GM23248 (cell line): Measurements from ENCODE around the gene CCDC91. TPM values are rescaled to one million over a fixed set of nuclear protein-coding genes. Genes with fewer than 3 reads are reported as not detected.

Source experiments
- DNase-seq: peaks from one replicate; pipeline ENCODE4 v3.0.0-alpha.2; 2015
- H2AFZ ChIP-seq: fragments of 200-600 bp; sonication (generic); 2 replicates; pipeline ENCODE4 v1.6.1; 2016; ENCODE audit warnings: antibody characterized with exemption
- H3F3A ChIP-seq: fragments of 200-600 bp; sonication (generic); 2 replicates; pipeline ENCODE4 v1.6.1; 2016; ENCODE audit warnings: mild to moderate bottlenecking, antibody characterized with exemption, mixed run types; ENCODE audit not compliant: insufficient read depth
- H3K27ac ChIP-seq: fragments of 200-600 bp; sonication (generic); 2 replicates; pipeline ENCODE4 v1.5.1; 2016; ENCODE audit warnings: mild to moderate bottlenecking
- H3K27me3 ChIP-seq: fragments of 200-600 bp; sonication (generic); replicated peaks from 2 replicates; pipeline ENCODE4 v1.6.1; 2016; ENCODE audit warnings: mild to moderate bottlenecking; ENCODE audit not compliant: insufficient read depth
- H3K36me3 ChIP-seq: fragments of 200-600 bp; sonication (generic); 2 replicates; pipeline ENCODE4 v1.6.1; 2016; ENCODE audit warnings: low read depth, mild to moderate bottlenecking
- H3K4me1 ChIP-seq: fragments of 200-600 bp; sonication (generic); 2 replicates; pipeline ENCODE4 v1.6.1; 2016; ENCODE audit warnings: mild to moderate bottlenecking; ENCODE audit not compliant: insufficient read depth
- H3K4me2 ChIP-seq: fragments of 200-600 bp; sonication (generic); one replicate; pipeline ENCODE4 v1.6.1; 2016; ENCODE audit warnings: mild to moderate bottlenecking; ENCODE audit not compliant: unreplicated experiment
- H3K4me3 ChIP-seq: fragments of 200-600 bp; sonication (generic); 2 replicates; pipeline ENCODE4 v1.5.1; 2016; ENCODE audit warnings: mild to moderate bottlenecking
- H3K79me2 ChIP-seq: fragments of 200-600 bp; sonication (generic); 2 replicates; pipeline ENCODE4 v1.6.1; 2016; ENCODE audit warnings: mild to moderate bottlenecking; ENCODE audit not compliant: insufficient read depth
- H3K9ac ChIP-seq: fragments of 200-600 bp; sonication (generic); 2 replicates; pipeline ENCODE4 v1.6.1; 2016; ENCODE audit warnings: mild to moderate bottlenecking
- H3K9me2 ChIP-seq: fragments of 200-600 bp; sonication (generic); 2 replicates; pipeline ENCODE4 v1.6.1; 2016; ENCODE audit warnings: mixed run types, mild to moderate bottlenecking, moderate library complexity; ENCODE audit not compliant: insufficient read depth
- H3K9me3 ChIP-seq: fragments of 200-600 bp; sonication (generic); one replicate; pipeline ENCODE4 v1.6.1; 2017; ENCODE audit warnings: low read depth
- H4K20me1 ChIP-seq: fragments of 200-600 bp; sonication (generic); 2 replicates; pipeline ENCODE4 v1.6.0; 2016; ENCODE audit not compliant: insufficient read depth
- EZH2 ChIP-seq: fragments of 200-600 bp; sonication (generic); IDR thresholded peaks from 2 replicates; pipeline ENCODE4 v1.6.1; 2018; ENCODE audit warnings: antibody characterized with exemption, mild to moderate bottlenecking; ENCODE audit not compliant: insufficient read depth, poor library complexity, severe bottlenecking
- EZH2phosphoT487 ChIP-seq: fragments of 200-600 bp; sonication (generic); IDR thresholded peaks from 2 replicates; pipeline ENCODE4 v1.6.1; 2018; ENCODE audit warnings: antibody characterized with exemption, moderate library complexity, mild to moderate bottlenecking, low read depth; ENCODE audit not compliant: insufficient read depth
- WGBS, 2 experiments: methylation state at CpG; one replicate each; pipeline ENCODE4 v1.1.6; 2015 to 2017; ENCODE audit warnings: low lambda C conversion rate in 2 of 2, low coverage in 1 of 2; ENCODE audit errors: missing lambda C conversion rate in 2 of 2; 5-methylcytosine and 5-hydroxymethylcytosine counted together
- in situ Hi-C: fragments of 300-500 bp; cut with MboI; formaldehyde crosslinking; loops from 2 replicates; pipeline ENCODE4 v1.15.0; 2020
- polyA plus RNA-seq: library from polyadenylated mRNA; unstranded; fragments of >200 nt; fragmentation: Nextera tagmentation; extraction: Ambion mirVana; gene quantifications from 2 replicates; pipeline ENCODE4 v1.2.1, GENCODE V29; 2016
- total RNA-seq: library from RNA; depleted of rRNA; stranded (reverse); fragments of >200 nt; shearing (Covaris generic); gene quantifications from 2 replicates; pipeline ENCODE4 v1.2.3, GENCODE V29; 2014

The CCDC91 gene
- total and polyA plus RNA-seq, 2 experiments from 2014 or later, result 17.2 to 31.5 TPM

DNA sequence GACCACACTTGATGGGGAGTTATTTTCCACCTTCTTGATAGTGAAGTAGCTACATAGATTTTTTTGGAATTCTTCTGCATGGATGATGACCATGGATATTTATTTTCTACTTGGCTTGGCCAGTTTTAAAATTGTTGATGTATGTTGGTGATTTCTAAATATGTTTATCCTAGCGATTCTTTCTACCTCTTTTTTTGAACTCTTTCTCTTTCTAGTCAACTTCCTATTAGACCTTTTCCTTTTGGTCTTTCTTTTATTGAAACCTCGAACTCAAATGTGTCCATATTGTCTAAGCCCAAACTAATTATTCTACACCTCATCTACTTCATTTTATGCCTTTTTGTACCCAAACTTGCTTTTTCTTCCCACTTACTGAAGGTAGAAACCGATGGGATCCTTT lies 37.0 kb downstream of the CCDC91 start:
- Histone ChIP-seq H3K36me3 (no peaks in the 10 kb centered on the region; the same call in 1 of the 2 replicates), H3K4me3 (no peak overlapping the region), H3F3A (no peaks in the 10 kb centered on the region), H3K9me2 (no peaks in the 10 kb centered on the region), H2AFZ (no peak overlapping the region), H3K9me3 (no peaks in the 10 kb centered on the region), H3K4me1 (no peaks in the 10 kb centered on the region), H3K9ac (no peak overlapping the region), H3K27ac (no peak overlapping the region), H3K4me2 (no peak overlapping the region), H3K79me2 (peaks cover 47% of the 10 kb centered on the region), H3K27me3 (no peaks in the 10 kb centered on the region), H4K20me1 (no peaks in the 10 kb centered on the region; the same call in 1 of the 2 replicates)
- 95 to 97% methylated on average over 3 of the region's 3 CpGs for WGBS, 2 experiments
- DNase-seq, result no peak
- TF ChIP-seq EZH2, result no peak
- TF ChIP-seq EZH2phosphoT487, result no peak
- in situ Hi-C loops, result no loop called here

- no peak for DNase-seq
- H3K36me3 ChIP-seq, result no peaks in the 10 kb centered on the region; the same call in 1 of the 2 replicates
- in situ Hi-C loops, result no loop called here
These were observed 41.0 kb downstream of the CCDC91 start for GRCh38 chr12:28231248-28231647.

DNA sequence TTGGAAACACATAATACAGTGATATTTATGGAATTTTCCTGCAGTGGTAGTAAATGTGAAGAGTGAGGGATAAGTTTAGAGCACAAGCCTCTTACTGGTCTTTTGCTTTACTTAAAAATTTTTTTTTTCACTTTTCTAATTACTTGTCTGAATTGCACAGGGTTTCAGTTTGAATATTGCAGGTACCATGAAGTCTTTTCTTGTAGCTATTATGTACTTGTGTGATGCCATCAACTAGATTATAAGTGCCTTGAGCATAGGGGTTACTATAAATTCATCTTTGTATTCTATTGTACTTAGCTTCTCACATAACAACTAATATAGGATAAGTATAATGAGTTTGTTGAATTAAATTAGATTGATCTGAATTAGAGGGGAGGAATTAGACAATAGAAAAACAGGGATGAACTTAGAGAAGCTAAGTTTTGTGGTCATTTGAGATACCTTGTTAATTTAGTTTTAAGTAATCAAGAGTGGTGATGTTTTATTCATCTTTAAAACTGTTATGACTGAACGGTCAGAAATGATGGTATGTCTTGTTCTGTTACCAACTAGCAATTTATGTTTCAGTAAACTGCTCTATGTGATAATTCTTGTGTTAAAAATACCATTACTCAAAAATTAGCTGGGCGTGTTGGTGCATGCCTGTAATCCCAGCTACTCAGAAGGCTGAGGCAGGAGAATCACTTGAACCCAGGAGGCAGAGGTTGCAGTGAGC lies 42.1 kb downstream of the CCDC91 start:
- no peaks in the 10 kb centered on the region for H3K9me2 ChIP-seq

More at GRCh38 chr12:28231248-28231647, 41.0 kb downstream of the CCDC91 start:
- no peaks in the 10 kb centered on the region for H3K9me3 ChIP-seq
- H3K79me2 ChIP-seq, result peaks cover 43% of the 10 kb centered on the region
- no peak overlapping the region for H3K4me3 ChIP-seq
- no peak overlapping the region for H3K9ac ChIP-seq
- no peak overlapping the region for H3K27ac ChIP-seq
- H3K9me2 ChIP-seq, result no peaks in the 10 kb centered on the region
- no peak overlapping the region for H2AFZ ChIP-seq
- no peak for TF ChIP-seq EZH2phosphoT487
- no peak for TF ChIP-seq EZH2
- no peak overlapping the region for H3K4me2 ChIP-seq
- H3F3A ChIP-seq, result no peaks in the 10 kb centered on the region
- no peaks in the 10 kb centered on the region; the same call in 1 of the 2 replicates for H4K20me1 ChIP-seq
- H3K4me1 ChIP-seq, result no peaks in the 10 kb centered on the region
- no peaks in the 10 kb centered on the region for H3K27me3 ChIP-seq

DNA sequence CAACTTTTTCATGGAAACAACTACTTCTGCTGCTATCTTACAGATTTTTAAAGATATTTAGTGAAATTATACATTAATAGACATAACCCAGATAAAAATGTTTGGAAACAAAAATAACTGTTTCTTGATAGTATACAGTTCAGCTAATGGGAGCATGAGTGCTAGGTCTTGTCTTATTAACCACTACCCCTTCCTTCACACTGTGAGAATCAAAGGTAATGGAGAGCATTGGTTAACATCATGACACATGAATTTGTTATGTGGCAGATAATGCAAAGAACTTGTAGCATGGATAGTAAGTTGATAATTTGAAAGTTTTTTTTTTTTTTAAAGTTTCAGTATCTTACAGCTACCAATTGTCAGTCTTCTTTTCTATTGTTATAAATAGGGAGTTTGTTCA lies 44.2 kb downstream of the CCDC91 start:
- H3K9ac ChIP-seq, result no peak overlapping the region
- H3K9me3 ChIP-seq, result no peaks in the 10 kb centered on the region
- H3K36me3 ChIP-seq, result no peaks in the 10 kb centered on the region; the same call in 1 of the 2 replicates
- no peaks in the 10 kb centered on the region for H3F3A ChIP-seq
- in situ Hi-C loops, result no loop called here
- H3K9me2 ChIP-seq, result no peaks in the 10 kb centered on the region
- peaks cover 47% of the 10 kb centered on the region; the same call in 1 of the 2 replicates for H3K79me2 ChIP-seq
- DNase-seq, result no peak
- TF ChIP-seq EZH2phosphoT487 (no peak), EZH2 (no peak)
- H3K27ac ChIP-seq, result no peak overlapping the region
- no peaks in the 10 kb centered on the region for H3K4me1 ChIP-seq
- no peak overlapping the region for H2AFZ ChIP-seq
- no peaks in the 10 kb centered on the region for H3K27me3 ChIP-seq
- H3K4me3 ChIP-seq, result no peak overlapping the region
- H4K20me1 ChIP-seq, result no peaks in the 10 kb centered on the region; the same call in 1 of the 2 replicates
- H3K4me2 ChIP-seq, result no peak overlapping the region

More for the DNA sequence above, 42.1 kb downstream of the CCDC91 start:
- in situ Hi-C loops, result no loop called here
- Histone ChIP-seq H3K27ac (no peak overlapping the region), H3K4me3 (no peak overlapping the region), H3K36me3 (no peaks in the 10 kb centered on the region; the same call in 1 of the 2 replicates), H3K4me1 (no peaks in the 10 kb centered on the region), H3K9ac (no peak overlapping the region), H2AFZ (no peak overlapping the region), H3K79me2 (peaks cover 41% of the 10 kb centered on the region; the same call in 1 of the 2 replicates), H4K20me1 (no peaks in the 10 kb centered on the region; the same call in 1 of the 2 replicates), H3F3A (no peaks in the 10 kb centered on the region), H3K9me3 (no peaks in the 10 kb centered on the region), H3K27me3 (no peaks in the 10 kb centered on the region), H3K4me2 (no peak overlapping the region)
- 95 to 96% methylated on average over 2 of the region's 2 CpGs for WGBS, 2 experiments
- DNase-seq, result no peak
- TF ChIP-seq EZH2 (no peak), EZH2phosphoT487 (no peak)
